Spleen (tissue), 7 donors: ENCODE data around the gene KANK2.
A peak's percentile ranks its signal among the peaks of the same experiment; 100 is the strongest.

Experiments used
- CTCF ChIP-seq, 11 experiments: fragments of 200-600 bp in 7 of 11; fragments of 450-650 bp in 4 of 11; sonication (generic) in 4 of 11; IDR thresholded peaks in 8 of 11; conservative IDR thresholded peaks in 3 of 11; 1 replicate in 7 of 11; 2 replicates in 4 of 11; pipeline versions ENCODE4 v1.4.0 to v1.8.0; 2016 to 2021; ENCODE audit warnings: antibody characterized with exemption in 11 of 11, inconsistent platforms in 4 of 11, mild to moderate bottlenecking in 1 of 11
- POLR2A ChIP-seq, 3 donors: fragments of 450-650 bp; IDR thresholded peaks; one replicate each; pipeline ENCODE4 v1.5.1; 2017; ENCODE audit warnings: antibody characterized with exemption in 3 of 3, mild to moderate bottlenecking in 1 of 3
- POLR2AphosphoS5 ChIP-seq, 3 donors: sonication (generic); formaldehyde crosslinking; IDR thresholded peaks; one replicate each; pipeline ENCODE4 v1.5.1; 2017; ENCODE audit warnings: antibody characterized with exemption in 3 of 3
- donor health status: DM: no; HTN: no; CAD: no; lungs with moderate emphysema.
- donor health status: DM: no; HTN: no; CAD: no.
- donor health status: DM: no; HTN: no; CAD: no.

- TF ChIP-seq CTCF (IDR thresholded peaks at IDR 0.05 in 8 of 11, conservative IDR thresholded peaks at IDR 0.05 in 3 of 11) (peak; percentile 41 to 83 (median 69)), POLR2A (IDR thresholded peaks at IDR 0.05) (no peak), POLR2AphosphoS5 (IDR thresholded peaks at IDR 0.05) (peak; percentile 67 to 81 (median 75))
Observed at GRCh38 chr19:11137542-11138384, 59.6 kb downstream of the KANK2 start.
